Motor neuron (in vitro differentiated cells): ENCODE results near the gene GFPT2. TPM values are rescaled to one million over a fixed set of nuclear protein-coding genes. Genes with fewer than 3 reads are reported as not detected.

Experiments used
- total RNA-seq, 8 experiments: library from RNA; unstranded; fragments of 300-600 nt; gene quantifications; 2 replicates each; pipeline versions ENCODE4 v1.2.3 to v1.2.4, GENCODE V29; 2022

Gene GFPT2
- total RNA-seq, 8 experiments from 2014 or later: 3.8 to 140 (median 9.5) TPM

Other genes with a start within 250 kb of the GFPT2 start
- gene RASGEF1C, start 144.1 kb downstream of the GFPT2 start, total RNA-seq: 1 to 10 TPM in 5 of 8 experiments, not detected in 3; 1.2 to 3.3 (median 1.3) TPM
- 10 to 100 TPM; 11.3 to 31.3 (median 23.6) TPM for gene MAPK9, start 61.3 kb downstream of the GFPT2 start, total RNA-seq
- 10 to 100 TPM in 7 of 8 experiments, 1 to 10 TPM in 1; 7.4 to 29.4 (median 20.2) TPM for gene CNOT6, start 141.0 kb upstream of the GFPT2 start, total RNA-seq
- not detected for gene SCGB3A1, start 238.2 kb upstream of the GFPT2 start, total RNA-seq